NAMALWA (cell line): Measurements from ENCODE around the gene ZNF512.
"Not testable (repeated sequence)": the region's sequence is repeated elsewhere in the genome, so short reads cannot be mapped to it uniquely, and the experiment has no call there.

Experiments
- DNase-seq: peaks from one replicate; pipeline ENCODE4 v3.0.0-alpha.2; 2015; ENCODE audit warnings: low spot score

Gene ZNF512

GRCh38 chr2:27583390-27583915 lies 611 bp downstream of the ZNF512 start:
- no peak for DNase-seq

- no peak for DNase-seq
These were observed 1.8 kb downstream of the ZNF512 start for GRCh38 chr2:27584597-27584996.

- no peak for DNase-seq
These were observed 4.2 kb downstream of the ZNF512 start for GRCh38 chr2:27587025-27587424.

- no peak for DNase-seq
These were observed 5.5 kb downstream of the ZNF512 start for GRCh38 chr2:27588308-27588707.

- no peak for DNase-seq
These were observed 8.9 kb downstream of the ZNF512 start for GRCh38 chr2:27591745-27592144.

- DNase-seq: no peak
These were observed 10.4 kb downstream of the ZNF512 start for GRCh38 chr2:27593240-27593639.

- DNase-seq: not testable (repeated sequence)
These were observed 11.3 kb downstream of the ZNF512 start for GRCh38 chr2:27594020-27594703.

GRCh38 chr2:27595412-27595811 lies 12.6 kb downstream of the ZNF512 start:
- DNase-seq: not testable (repeated sequence)

- no peak for DNase-seq
These were observed 13.8 kb downstream of the ZNF512 start for GRCh38 chr2:27596627-27597026.

- DNase-seq: no peak
These were observed 23.8 kb downstream of the ZNF512 start for GRCh38 chr2:27606611-27607010.

- no peak for DNase-seq
These were observed 31.1 kb downstream of the ZNF512 start for GRCh38 chr2:27613985-27614384.

GRCh38 chr2:27615316-27615715 lies 32.5 kb downstream of the ZNF512 start:
- no peak for DNase-seq

GRCh38 chr2:27621524-27621923 lies 38.7 kb downstream of the ZNF512 start:
- no peak for DNase-seq

GRCh38 chr2:27622921-27623384 lies 40.1 kb downstream of the ZNF512 start:
- DNase-seq: no peak

- no peak for DNase-seq
These were observed 42.1 kb downstream of the ZNF512 start for GRCh38 chr2:27624943-27625342.

GRCh38 chr2:27626323-27626722 lies 43.5 kb downstream of the ZNF512 start:
- DNase-seq: not testable (repeated sequence)

GRCh38 chr2:27626921-27627320 lies 44.1 kb downstream of the ZNF512 start:
- peak; percentile 48 for DNase-seq

- peak; percentile 43 for DNase-seq
These were observed 45.3 kb downstream of the ZNF512 start for GRCh38 chr2:27627963-27628766.

- peak; percentile 97 for DNase-seq
These were observed 46.2 kb downstream of the ZNF512 start, which contains the start of the genes CCDC121 and GPN1 for GRCh38 chr2:27628767-27629709. Gene CCDC121 (minus strand): TSS chr2:27629012. CDS start chr2:27627799, 1,213 bp downstream. Gene GPN1 (plus strand): TSS chr2:27629050. CDS start chr2:27629059, 9 bp downstream.

GRCh38 chr2:27630257-27630656 lies 47.4 kb downstream of the ZNF512 start:
- not testable (repeated sequence) for DNase-seq

- DNase-seq: no peak
These were observed 51.4 kb downstream of the ZNF512 start for GRCh38 chr2:27634291-27634690.

- DNase-seq: no peak
These were observed 53.9 kb downstream of the ZNF512 start for GRCh38 chr2:27636766-27637165.
